Tongue (tissue), 2 donors: Measurements from ENCODE around the gene LLCFC1. TPM values are rescaled to one million over a fixed set of nuclear protein-coding genes. Genes with fewer than 3 reads are reported as not detected.

Experiments
- DNase-seq: peaks from one replicate; pipeline ENCODE4 v3.0.0-alpha.2; 2015
- total RNA-seq: library from RNA; depleted of rRNA; stranded (reverse); fragments of >200 nt; gene quantifications from one replicate; pipeline ENCODE4 v1.2.3, GENCODE V29; 2014

LLCFC1 gene
- total RNA-seq, 1 donor from 2014 or later: not detected

DNA sequence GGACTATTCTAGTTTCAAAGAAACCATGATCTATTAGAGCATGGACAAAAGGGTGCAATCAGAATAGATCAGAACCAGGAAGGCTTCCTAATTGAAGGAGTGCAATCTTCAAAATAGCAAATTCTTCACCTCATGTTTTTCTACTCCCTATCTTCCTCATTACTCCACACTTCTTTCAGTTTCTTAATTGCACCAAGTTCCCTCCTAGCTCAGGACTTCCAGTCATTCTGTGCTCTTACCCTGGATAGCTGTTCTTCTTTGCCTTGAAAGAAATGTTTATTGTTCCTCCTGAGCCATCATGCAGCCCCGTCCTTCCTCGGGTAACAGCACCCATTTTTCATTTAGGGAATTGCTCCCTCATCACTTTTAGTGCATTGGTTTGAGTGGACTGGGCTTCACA is 28.8 kb upstream of the LLCFC1 start:
- DNase-seq: no peak

DNA sequence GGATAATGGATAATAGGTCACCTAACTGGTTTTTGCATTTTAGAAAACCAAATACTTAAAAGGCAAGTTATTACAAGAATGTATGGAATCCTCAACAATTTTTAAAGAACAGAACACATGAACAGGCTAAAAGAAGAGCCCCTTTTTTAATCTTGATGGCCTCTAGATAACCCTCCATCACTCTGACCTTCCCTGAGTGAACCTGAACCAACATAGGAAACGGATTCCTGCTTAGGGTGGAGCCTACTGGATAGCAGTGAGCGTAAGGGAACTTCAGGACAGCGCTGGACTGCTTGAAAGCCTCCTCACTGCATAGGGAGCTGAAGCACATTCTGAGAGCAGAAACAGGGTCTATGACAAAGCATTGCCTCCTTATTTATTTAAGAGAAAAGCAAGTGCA is 26.2 kb upstream of the LLCFC1 start:
- DNase-seq: no peak

DNA sequence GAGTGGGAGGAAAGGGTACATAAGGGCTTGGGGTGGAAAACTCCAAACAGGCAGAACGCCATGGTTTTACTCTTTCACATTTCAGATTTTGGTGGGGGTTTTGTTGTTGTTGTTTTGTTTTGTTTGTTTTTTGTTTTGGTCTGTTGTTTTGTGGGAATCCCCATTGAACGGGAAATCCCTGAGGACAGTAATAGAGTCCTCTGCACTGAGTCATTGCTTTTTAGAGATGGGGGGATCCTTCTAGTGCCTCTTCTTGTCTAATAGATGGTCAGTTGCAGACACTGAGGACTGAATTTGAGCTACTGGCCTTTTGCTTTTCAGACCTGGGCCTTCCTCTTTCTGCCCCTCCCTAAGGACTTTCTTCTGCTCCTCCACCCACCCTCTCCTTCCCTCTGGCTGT is 25.7 kb upstream of the LLCFC1 start:
- no peak for DNase-seq

DNA sequence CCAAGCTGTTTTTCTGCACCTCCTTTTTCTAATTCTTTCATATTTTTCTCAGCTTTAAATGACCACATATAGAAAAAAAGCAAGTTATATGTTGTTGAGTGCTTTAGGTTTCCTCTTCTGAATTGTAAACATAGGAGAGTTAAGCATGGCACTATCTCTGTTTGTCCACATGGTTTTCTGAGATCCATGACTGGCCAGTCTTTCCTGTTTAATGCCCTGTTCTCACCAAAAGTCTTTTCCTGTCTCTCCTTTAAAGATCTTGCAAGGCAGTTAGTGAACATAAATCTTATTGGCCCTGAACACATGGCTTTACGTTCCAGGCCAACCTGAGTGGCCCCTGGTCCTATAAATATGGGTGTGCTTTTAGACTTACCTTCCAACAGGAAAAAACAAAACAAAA is 25.2 kb upstream of the LLCFC1 start:
- DNase-seq: no peak

DNA sequence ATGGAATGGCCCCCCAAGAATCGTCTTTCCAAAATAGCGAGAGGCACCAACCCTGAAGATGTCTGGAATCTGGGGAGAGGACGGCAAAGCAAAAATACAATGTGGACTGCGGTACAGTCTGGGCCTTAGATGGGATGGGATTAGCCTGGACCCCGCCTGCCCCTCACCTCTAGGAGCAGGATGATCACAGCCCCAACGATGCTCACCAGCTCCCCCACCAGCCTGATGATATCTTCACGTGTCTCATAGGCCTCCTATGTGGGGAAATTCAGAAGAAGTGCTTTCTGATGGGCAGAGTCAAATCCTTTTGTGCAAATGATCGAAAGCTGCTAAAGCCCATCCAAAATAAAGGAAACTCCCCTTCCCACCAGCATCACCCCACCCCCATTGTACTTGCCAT is 24.0 kb upstream of the LLCFC1 start:
- no peak for DNase-seq

DNA sequence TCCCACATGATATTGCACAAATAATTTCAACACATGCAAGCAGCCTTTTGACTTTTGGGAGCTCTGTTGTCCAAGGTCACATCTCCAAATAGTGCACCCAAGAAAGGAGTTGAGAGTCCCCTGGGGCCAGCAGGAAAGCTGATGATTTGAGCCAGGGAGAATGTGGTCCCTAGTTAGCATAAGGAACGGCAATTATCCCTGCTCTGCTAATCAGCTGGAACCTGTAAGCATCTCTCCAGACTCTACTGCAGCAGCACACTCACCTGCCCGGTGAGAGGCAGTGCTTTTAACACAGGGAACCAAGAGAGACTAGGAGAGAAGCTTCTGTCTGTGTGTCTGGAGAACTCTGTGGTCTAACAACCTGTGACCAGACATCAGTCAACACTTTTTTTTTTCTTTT is 22.8 kb upstream of the LLCFC1 start:
- no peak for DNase-seq

DNA sequence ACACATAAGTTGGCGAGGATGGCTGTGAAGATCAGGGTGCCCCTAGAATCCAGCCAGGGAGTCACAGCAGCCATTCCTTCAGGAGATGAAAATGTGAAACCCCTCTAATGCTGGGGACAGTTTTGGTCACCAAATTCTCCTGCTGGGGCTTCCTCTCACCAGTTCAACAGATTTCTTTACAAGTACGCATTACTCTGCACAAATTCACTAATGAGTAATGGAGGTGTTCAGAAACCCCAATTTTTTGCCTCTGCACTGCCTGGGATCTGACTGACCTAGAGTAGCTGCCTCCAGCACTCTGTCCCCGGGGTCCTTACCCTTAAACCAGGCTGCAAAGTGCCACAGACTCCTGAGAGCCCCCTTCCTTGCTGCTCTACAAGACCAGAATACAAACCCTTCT is 21.8 kb upstream of the LLCFC1 start:
- no peak for DNase-seq

DNA sequence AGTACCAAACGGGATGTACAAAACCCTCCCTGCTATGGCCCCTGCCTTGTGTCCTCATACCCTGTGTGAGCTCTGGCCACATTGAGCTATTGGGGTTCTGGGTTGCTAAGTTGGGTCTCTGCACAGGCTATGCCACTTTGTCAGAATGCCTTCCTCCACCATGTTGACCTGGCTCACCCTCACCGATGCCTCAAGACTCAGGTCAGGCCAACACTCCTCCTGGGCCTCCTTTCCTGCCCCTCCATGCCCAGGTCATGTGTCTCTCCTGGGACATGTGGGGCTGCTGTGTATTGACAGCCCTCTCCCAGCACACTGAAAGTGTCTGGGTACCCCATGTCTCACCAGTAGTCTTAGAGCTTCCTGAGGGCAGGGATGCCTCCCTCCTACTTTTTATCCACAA is 20.4 kb upstream of the LLCFC1 start:
- no peak for DNase-seq

DNA sequence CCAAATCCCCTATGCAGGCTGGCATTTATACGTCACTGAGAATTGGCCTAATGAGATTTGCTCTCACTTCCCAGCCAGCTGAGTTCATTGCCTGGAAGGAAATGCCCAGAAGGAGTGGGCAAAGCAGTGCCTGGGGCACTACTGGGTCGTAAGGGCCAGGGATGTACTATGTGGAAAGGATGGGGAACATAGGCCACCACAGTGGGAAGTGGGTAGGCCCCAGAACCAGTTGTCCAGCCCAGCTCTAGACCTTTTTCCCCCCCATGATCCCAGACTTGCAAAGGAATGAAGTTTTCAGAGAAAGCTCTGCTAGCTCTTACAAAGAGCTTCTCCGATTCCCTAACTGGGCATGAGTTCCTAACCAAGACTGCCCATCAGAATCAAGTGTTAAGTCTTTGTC is 19.6 kb upstream of the LLCFC1 start:
- no peak for DNase-seq

DNA sequence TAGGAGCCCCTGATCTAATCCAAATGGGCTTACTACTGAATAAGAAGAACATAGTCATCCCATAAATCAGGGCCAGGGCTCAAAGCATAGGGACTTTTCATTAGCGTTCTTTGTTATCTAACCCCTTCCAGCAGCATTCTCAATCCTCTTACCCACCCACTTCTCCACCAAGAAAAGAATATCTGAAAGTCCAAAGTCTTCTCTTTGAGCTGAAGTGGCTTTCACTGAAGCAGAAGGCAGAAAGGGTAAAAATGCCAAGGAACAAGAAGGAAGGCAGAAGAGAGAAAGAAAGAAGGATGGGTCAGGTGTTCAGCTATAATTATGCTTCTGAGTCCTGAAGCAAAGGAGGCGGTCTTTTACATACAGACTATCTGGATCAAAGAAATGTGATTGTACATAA is 15.9 kb upstream of the LLCFC1 start:
- DNase-seq: no peak

DNA sequence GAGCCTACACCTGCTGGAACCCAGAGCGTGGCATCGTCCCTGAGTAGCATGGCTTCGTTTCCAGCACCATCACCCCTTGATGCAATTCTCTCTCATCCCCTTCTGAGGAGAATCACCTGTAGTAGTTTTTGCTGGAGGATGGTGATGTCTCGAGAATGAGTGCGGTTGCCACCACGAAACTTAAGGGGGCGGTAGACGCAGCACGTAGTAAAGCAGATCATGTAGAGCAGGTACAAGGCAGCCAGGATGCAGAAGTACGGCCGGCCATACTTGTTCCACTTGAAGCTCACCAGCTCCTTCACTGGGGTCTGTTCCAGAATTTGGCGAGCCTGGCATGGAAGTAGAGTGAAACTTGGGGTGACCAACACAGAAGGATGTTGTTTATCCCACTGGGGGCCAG is 13.9 kb upstream of the LLCFC1 start:
- no peak for DNase-seq

DNA sequence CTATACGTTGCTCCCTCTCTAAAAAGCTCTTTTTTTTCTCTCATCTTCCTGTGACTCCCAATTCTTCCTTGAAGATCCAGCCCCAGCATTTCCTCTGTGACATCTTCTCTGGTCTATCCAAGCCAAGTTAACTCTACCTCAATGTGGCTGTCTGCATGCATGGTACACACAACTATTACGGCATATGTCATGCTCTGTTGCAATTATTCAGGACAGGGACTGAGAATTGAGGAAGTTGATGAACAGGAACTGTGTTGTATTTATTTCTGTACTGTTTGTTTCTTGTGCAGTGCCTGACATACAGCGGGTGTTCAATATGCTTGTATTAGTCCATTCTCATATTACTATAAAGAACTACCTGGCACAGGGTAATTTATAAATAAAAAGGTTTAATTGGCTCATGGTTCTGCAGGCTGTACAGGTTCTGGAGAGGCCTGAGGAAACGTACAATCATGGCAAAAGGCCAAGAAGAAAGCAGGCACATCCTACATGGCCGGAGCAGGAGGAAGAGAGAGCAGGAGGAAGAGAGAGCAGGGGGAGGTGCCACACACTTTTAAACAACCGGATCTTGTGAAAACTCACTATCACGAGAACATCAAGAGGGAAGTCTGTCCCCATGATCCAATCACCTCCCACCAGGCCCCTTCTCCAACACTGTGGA is 12.1 kb upstream of the LLCFC1 start:
- no peak for DNase-seq

DNA sequence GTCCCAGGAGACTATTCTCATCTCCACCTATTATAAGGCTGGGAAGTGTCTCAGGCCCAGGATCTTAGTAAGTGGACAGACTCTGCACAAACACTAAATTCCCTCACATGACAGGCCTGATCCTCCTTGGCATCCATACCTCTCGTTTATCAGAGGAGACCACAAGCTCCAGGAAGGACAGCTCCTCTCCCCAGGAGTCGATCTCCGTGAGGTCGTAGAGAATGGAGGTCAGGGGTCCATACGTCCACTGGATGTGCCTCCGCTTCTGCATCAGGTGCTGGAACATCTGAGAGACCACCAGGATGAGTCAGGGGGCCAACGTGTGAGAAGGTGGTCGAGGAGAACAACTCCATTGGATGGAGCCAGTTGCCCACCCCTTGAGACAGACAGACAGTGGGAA is 11.3 kb upstream of the LLCFC1 start:
- DNase-seq: no peak

DNA sequence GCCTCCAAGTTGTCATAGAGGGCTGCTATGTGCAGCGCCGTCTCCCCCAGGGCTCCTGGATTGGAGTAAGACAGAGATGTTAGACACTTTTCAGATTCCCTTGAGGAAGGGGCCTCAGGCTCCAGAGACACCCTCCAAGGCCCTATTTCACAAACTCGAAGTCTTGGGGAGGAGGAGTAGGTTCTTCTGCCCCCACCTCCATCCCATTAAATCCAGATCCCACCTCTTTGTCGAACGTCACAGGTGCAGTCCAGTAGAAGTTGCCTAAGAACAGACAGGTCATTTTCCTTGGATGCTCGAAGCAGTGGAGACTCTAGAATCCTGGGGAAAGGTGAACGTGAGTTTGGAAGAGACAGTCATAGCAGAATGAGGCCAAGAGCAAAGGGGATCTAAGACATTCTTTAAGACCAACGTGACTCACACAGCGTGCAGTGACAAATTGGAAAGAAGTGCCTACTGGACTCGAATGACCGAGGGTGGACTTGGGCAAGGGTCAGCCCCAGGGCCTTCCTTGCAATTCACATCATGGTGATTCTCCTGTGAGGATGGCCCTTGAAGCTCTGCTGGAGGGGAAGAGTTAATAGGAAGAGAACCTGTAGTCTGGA is 9.1 kb upstream of the LLCFC1 start:
- no peak for DNase-seq

DNA sequence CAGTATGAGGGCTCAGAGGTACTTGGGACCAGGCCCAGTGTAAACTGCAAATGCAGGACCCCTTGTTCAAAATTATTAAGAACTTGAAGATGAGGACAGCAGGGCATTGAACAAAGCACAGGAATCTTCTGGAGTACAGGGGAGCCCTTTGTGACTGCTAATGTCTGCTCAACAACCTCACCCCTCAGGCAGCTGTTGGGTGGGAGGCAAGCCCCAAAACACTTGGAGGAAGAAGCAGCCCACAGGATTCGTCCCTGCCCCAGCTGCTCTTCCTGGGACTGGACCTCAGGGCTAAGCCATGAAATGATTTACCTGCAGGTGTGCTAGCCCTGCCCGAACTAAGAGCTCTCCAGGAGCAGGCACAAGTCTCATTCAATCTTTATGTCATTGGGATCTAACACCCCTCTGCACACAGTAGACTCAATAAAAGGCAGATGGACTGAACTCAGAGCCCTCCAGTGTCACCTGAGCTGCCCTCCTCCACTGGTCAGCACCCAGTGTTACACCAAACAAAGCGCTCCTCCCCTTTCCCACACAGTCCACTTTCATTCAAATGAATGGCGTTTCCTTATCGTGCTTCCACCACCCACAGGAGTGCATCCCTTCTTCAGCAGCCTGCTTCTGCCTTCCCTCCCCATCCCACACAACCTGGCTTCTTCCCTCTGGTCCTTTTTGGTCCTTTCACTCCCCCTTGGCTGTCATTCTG is 6.7 kb upstream of the LLCFC1 start:
- DNase-seq: no peak

DNA sequence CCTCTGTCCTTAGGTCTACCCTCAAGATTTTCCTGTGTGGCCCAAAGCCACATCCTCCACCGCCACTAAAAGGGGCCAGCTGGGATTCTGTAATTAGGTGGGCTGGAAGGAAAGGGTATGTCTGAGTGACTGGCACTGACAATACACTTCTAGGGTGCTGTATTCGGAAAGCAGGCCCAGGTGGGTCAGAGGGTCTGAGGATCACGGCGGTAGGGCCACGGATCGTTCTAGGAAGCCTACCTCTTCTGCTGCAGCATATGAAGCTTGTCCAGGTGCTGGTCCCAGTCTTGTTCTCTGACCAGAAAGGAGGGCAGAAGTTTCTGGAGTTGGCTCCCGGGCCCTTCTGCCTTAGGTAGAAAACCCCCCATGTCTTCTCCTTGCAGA is 6.2 kb upstream of the LLCFC1 start:
- no peak for DNase-seq

DNA sequence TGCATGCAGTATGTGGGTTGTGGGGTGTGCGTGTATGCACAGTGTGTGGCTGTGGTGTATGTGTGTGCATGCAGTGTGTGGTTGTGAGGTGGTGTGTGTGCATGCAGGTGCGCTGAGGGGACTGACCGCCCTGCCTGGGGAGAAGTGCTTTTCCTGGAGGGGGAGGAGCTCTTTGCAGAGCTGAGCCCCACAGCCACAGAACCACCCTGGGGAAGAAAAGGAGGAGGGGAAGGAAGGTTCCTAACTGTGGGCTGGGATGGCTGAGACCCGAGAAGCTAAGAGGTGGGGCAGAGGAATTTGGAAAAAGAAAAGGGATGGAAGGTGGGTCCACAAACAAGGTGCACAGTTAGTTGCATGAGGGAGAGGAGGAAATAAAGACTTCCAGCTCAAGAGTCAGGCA is 5.7 kb upstream of the LLCFC1 start, which contains the start of gene TRPV5:
Gene TRPV5 (minus strand): TSS at position 123 of the 400 bp plus-strand sequence. CDS start 287 bp downstream, outside the sequence.
- DNase-seq: no peak

DNA sequence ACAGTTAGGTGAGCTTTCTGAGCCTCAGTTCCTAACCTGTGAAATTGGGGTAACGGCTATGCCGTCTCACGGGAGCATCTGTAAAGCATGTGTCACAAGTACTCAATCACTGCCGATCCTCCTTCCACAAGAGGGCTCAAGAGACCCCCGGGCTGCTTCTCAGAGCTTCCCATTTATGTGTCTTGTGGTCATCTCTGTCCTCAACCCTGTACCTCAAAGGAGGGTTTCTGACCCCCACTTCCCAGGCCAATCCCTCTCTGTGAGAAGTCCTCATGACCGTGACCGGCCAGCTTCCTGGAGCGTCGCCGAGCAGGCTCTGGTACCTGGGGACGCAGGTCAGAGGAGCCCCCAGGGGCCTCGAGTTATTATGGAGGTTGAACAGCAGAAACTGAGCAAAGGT is 5.2 kb upstream of the LLCFC1 start:
- DNase-seq: no peak

DNA sequence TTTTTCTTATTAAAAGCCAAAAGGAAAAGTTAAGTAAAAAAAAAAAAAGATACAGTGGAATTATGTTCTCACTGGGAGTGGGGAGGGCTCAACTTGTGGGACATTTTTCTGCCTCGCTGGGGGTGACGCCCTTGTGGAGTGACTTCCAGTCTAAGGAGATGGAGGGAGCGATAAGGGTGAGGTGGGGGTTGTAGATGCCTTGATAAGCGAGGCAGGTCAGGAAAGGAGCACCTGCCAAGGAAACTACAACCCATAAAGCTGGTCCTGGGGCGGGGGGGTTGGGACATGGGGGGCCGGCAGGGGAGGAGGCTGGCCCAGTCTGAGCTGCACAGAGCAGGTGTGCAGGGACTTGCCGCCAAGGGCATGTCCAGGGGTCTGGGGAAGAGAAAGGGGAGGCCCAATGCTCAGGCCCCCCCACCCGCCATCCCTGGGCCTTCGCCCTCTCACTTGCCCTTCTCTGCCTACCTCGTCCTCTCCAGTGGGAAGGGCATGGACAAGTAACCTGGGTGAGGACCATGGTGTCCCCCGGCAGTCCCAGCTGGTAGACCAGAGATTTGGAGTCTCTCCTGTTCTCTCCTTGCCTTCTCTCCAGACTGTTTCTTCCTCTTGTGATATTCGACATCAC is 3.2 kb upstream of the LLCFC1 start:
- no peak for DNase-seq

DNA sequence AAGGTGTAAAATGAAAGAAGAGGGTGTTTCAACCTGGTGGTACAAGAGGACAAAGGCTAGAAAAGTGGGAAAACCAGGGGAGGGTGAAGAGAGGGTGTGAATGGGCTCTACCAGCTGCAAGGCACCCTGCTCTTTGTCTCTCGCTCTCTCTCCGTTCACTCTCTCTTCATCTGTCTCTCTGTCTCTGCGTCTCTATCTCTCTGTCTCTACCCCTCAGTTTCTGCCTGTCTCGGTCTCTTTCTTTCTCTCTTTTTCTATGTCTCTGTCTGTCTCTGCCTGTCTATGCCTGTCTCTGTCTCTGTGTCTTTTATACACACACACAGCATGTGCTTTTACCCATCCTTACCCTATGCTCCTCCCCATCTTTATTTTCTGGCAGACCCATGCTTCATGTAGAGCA is 673 bp upstream of the LLCFC1 start:
- DNase-seq: no peak

DNA sequence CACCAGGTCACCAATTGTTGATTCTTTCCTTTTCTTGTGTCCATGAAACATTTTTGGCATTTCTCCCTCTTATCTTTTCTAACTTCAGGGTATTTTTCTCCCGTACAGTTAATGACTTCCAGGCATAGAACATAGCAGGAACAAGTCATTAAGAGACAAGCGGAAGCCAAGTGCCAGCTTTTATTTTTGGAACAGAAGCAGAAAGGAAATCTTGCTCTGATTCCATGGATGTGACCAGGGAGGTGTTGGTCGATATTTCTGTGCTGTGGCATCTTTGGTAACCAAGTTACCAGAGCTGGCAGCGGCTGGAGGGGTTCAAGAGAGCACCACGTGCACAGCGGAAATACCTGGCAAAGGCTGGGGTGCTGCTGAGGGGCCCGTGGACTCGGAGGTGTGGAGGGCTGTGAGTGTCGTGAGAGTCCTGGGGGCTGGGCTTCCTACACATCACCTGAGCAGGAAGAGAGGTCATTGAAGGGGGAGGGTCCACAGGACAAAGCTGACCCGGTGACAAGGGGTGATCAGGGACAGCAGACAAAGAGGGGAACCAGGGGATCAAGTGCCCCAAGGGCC is 1.8 kb downstream of the LLCFC1 start:
- no peak for DNase-seq

DNA sequence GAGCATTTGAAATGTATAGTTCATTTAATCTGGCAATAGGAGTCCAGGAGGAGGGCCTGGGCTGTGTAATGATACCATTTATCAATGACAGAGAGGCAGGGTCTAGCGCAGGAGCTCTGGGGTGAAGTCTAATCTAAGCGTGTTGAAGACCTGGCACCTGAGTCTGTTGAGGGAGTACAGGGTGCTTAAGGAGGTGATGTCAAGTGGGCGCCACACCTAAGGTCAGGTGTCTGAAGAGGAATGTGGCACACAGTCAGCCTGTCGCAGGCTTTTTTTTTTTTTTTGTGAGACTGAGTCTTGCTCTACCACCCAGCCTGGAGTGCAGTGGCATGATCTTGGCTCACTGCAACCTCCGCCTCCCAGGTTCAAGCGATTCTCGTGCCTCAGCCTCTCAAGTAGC is 2.3 kb downstream of the LLCFC1 start:
- no peak for DNase-seq

DNA sequence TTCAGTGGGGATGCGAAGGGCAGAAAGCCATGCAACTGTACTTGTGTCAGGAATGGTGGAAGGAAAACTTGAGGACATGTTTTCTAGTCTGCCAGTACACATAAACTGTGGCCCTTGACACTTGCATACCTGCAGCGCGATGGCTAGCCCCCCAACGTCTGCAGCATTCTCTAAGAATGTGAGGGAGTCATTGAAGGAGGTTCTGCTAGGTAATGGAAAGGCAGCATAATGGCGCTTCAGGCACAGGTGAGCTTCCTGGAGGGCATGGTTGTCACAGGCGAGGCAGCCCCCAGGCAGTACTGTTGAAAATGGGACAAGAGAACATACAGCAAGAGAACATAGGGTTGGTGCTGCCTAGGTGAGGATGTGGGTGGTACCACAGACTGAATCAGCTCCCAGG is 3.5 kb downstream of the LLCFC1 start:
- no peak for DNase-seq
